ENCODE results near the gene BET1L.
"Not testable (repeated sequence)": the region's sequence is repeated elsewhere in the genome, so short reads cannot be mapped to it uniquely, and the experiment has no call there.

The BET1L gene

GRCh38 chr11:189843-190311, 17.3 kb downstream of the BET1L start:
- TF ChIP-seq CTCF (IDR thresholded peaks at IDR 0.05) = peak in 1 of 2 experiments; percentile 4
- H3K4me3 ChIP-seq; H3K4me1 ChIP-seq; H3K9me3 ChIP-seq; H3K27me3 ChIP-seq; intact Hi-C loops (cut with DNase I; ENCODE audit: low total_unique reads); H3K36me3 ChIP-seq; H3K27ac ChIP-seq: not testable (repeated sequence)
- peak; percentile 18 to 62 for DNase-seq

- H3K4me1 ChIP-seq; H3K36me3 ChIP-seq; H3K9me3 ChIP-seq; H3K4me3 ChIP-seq; H3K27me3 ChIP-seq; intact Hi-C loops (cut with DNase I; ENCODE audit: low total_unique reads); DNase-seq; H3K27ac ChIP-seq: not testable (repeated sequence)
Observed at GRCh38 chr11:189200-189783, 17.9 kb downstream of the BET1L start.

- H3K9me3 ChIP-seq; H3K27me3 ChIP-seq; H3K4me3 ChIP-seq; intact Hi-C loops (cut with DNase I; ENCODE audit: low total_unique reads); H3K36me3 ChIP-seq; H3K4me1 ChIP-seq; DNase-seq; H3K27ac ChIP-seq: not testable (repeated sequence)
Observed at GRCh38 chr11:180242-180641, 27.0 kb downstream of the BET1L start.
